K562 treated with DMSO at 1 percent for 4 hours (cell line): ENCODE measurements around the gene LDAF1. TPM values are rescaled to one million over a fixed set of nuclear protein-coding genes. Genes with fewer than 3 reads are reported as not detected.

Experiments used
- total RNA-seq: library from RNA; unstranded; fragments of 300-600 nt; gene quantifications from 2 replicates; pipeline ENCODE4 v1.2.3, GENCODE V29; 2022; ENCODE audit not compliant: insufficient read depth

The LDAF1 gene
- total RNA-seq = 15.0 and 19.9 TPM in 2 replicates

DNA sequence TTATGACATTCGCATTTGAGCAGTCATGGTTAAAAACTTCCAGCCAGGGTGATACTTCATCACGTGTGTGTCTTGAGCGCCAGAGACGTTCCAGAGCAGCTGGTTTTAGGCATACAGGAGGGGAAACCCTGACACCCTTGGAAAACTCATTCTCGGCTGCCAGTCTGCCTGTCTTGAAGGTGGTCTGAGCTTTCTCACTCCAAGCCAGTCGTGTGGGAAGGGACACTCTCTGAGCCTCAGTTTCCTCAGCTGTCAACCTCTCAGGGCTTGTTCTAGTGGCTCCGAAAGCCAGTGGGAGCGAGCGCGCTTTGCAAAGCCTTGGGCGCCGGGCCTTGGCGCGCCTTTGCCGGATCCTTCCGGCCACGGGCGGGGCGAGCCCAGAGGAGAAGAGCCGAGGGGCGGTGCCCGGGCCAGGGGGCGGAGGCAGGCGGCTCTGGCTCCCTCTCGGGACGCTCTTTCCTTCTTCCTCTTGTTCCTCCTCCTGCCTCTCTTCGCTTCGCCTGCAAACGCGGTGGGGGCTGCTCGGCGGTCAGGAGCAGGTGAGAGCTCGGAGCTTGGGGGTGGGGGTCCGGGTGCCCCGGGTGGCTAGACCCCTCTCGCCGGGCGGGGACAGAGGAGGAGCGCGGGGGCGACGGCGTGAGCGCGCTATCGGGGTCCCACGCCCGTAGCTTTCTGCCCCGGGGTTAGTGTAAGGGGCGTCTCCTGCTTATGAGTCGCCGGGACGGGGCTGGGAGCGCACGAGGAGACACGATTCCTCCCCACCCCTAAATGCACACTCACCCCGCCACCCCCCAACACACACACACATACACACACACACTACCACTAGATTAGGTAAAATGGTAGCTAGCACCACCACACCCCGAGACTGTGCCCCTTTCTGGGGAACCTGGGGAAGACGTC is at the start of gene LDAF1:
LDAF1 (plus strand) TSS at position 467 of the 903 bp plus-strand sequence. CDS start 2,509 bp downstream, outside the sequence.

DNA sequence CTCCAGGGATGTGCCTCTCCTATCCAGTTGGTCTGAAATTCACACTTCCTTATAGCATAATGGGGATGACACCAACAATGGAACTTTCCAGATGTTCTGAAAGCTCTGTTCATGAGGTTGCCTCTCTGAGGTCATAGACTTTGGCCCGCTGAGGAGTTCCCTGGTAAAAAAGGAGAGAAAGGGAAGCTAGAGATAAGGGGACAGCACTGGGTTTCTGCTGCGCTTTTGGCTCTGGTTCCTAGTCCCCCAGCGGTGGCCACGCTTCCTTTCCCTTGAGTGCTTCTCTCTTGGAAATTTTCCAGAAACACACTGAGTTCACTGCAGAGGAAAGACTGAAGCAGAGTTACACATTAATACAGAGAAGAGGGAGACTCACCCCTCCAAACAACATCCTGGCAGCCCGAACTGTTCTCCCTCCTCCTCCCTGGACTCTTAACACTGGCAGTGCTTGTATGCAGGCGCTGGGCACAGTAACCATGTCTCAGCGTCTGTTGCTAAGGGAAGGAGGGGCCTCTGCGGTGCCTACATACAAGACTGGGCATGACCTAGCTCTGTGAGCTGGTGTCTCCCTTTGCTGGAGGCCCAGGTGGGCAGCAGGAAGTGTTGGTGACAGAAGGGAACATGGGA is 8.0 kb upstream of the LDAF1 start, which contains the start of gene DNAH3:
DNAH3 (minus strand) TSS at position 472 of the 627 bp plus-strand sequence. CDS start 527 bp downstream, outside the sequence.

DNA sequence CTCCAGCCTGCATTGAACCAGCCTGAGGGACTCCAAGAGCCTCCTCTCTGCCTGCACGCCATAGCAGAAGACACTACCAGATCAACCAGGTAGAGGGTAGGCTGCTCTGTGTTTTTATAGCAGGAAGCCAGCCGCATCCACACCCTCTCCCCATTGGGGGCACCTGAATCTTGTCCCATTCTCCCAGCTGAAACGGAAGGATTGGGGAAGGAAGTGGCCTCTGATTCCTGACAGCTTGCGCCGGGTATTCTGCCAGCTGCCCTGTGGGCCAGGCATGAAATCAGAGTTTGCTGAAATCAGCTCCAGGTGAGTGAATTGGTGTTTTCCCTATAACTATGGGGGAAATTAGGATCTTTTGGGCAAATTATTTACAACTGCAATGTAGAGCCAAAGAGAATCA is 53.0 kb downstream of the LDAF1 start, which contains the start of gene ZP2:
ZP2 (minus strand) TSS at position 89 of the 400 bp plus-strand sequence; CDS start at position 62, 27 bp downstream.

Other genes with a start within 250 kb of the LDAF1 start
- 0.20 and 0.47 TPM in 2 replicates for gene DNAH3, start 7.8 kb upstream of the LDAF1 start, total RNA-seq
- gene ZP2, start 52.9 kb downstream of the LDAF1 start, total RNA-seq = not detected in 2 replicates
- gene ANKS4B, start 75.0 kb downstream of the LDAF1 start, total RNA-seq = not detected in 2 replicates
- gene CRYM, start 119.6 kb downstream of the LDAF1 start, total RNA-seq = 2.4 and 3.8 TPM in 2 replicates